Measurements from ENCODE around the gene TPRX1. TPM values are rescaled to one million over a fixed set of nuclear protein-coding genes. Genes with fewer than 3 reads are reported as not detected.
"Not testable (repeated sequence)": the region's sequence is repeated elsewhere in the genome, so short reads cannot be mapped to it uniquely, and the experiment has no call there.

The TPRX1 gene
- polyA plus RNA-seq, 2 donors = not detected

GRCh38 chr19:47764705-47765104, 39.6 kb downstream of the TPRX1 start:
- 77 to 81% methylated on average over 3 of the region's 3 CpGs for WGBS, 2 donors
- H3K27me3 ChIP-seq (ENCODE audit: control insufficient read depth in 1 of 2, insufficient read depth in 2 of 2, low read length in 2 of 2); H3K36me3 ChIP-seq (ENCODE audit: control insufficient read depth in 2 of 2, insufficient read depth in 2 of 2, low read length in 1 of 2); H3K4me3 ChIP-seq (ENCODE audit: low read depth in 1 of 2, low read length in 2 of 2); H3K4me1 ChIP-seq (ENCODE audit: control insufficient read depth in 2 of 2, insufficient read depth in 2 of 2, low read length in 1 of 2); H3K9me3 ChIP-seq (ENCODE audit: control insufficient read depth in 2 of 2, insufficient read depth in 1 of 2, low read depth in 1 of 2, low read length in 1 of 2); H3K27ac ChIP-seq (ENCODE audit: low read depth in 2 of 2, low read length in 1 of 2): not testable (repeated sequence)

- Histone ChIP-seq H3K36me3 (ENCODE audit: control insufficient read depth in 2 of 2, insufficient read depth in 2 of 2, low read length in 1 of 2) (peaks cover 0 to 3% of the 10 kb centered on the region in 2 donors), H3K4me3 (ENCODE audit: low read depth in 1 of 2, low read length in 2 of 2) (no peak overlapping the region), H3K4me1 (ENCODE audit: control insufficient read depth in 2 of 2, insufficient read depth in 2 of 2, low read length in 1 of 2) (no peaks in the 10 kb centered on the region), H3K27ac (ENCODE audit: low read depth in 2 of 2, low read length in 1 of 2) (no peak overlapping the region), H3K9me3 (ENCODE audit: control insufficient read depth in 2 of 2, insufficient read depth in 1 of 2, low read depth in 1 of 2, low read length in 1 of 2) (no peaks in the 10 kb centered on the region), H3K27me3 (ENCODE audit: control insufficient read depth in 1 of 2, insufficient read depth in 2 of 2, low read length in 2 of 2) (no peaks in the 10 kb centered on the region)
- 71 to 77% methylated on average over 18 of the region's 18 CpGs for WGBS, 2 donors
Observed at GRCh38 chr19:47762615-47763308, 41.6 kb downstream of the TPRX1 start.

DNA sequence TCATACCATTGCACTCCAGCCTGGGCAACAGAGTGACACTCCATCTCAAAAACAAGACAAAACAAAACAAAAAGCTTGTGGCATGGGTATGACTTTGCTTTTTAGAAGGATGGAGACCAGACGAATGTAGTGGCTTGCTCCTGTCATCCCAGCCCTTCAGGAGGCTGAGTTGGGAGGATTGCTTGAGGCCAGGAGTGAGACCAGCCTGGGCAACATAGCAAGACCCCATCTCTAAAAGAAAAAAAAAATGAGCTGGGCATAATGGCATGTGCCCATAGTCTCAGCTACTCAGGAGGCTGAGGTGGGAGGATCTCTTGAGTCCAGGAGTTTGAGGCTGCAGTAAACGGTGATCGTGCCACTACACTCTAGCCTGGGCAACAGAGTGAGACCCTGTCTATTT, 42.2 kb downstream of the TPRX1 start:
- H3K9me3 ChIP-seq (ENCODE audit: control insufficient read depth in 2 of 2, insufficient read depth in 1 of 2, low read depth in 1 of 2, low read length in 1 of 2) = no peaks in the 10 kb centered on the region
- 55 to 78% methylated on average over 2 to 3 of the region's 3 CpGs for WGBS, 2 donors
- no peak overlapping the region for H3K27ac ChIP-seq (ENCODE audit: low read depth in 2 of 2, low read length in 1 of 2)
- no peak overlapping the region for H3K4me3 ChIP-seq (ENCODE audit: low read depth in 1 of 2, low read length in 2 of 2)
- peaks cover 0 to 9% of the 10 kb centered on the region in 2 donors for H3K36me3 ChIP-seq (ENCODE audit: control insufficient read depth in 2 of 2, insufficient read depth in 2 of 2, low read length in 1 of 2)
- H3K27me3 ChIP-seq (ENCODE audit: control insufficient read depth in 1 of 2, insufficient read depth in 2 of 2, low read length in 2 of 2) = no peaks in the 10 kb centered on the region
- H3K4me1 ChIP-seq (ENCODE audit: control insufficient read depth in 2 of 2, insufficient read depth in 2 of 2, low read length in 1 of 2) = no peaks in the 10 kb centered on the region

- Histone ChIP-seq H3K4me3 (ENCODE audit: low read depth in 1 of 2, low read length in 2 of 2) (no peak overlapping the region), H3K4me1 (ENCODE audit: control insufficient read depth in 2 of 2, insufficient read depth in 2 of 2, low read length in 1 of 2) (no peaks in the 10 kb centered on the region), H3K27me3 (ENCODE audit: control insufficient read depth in 1 of 2, insufficient read depth in 2 of 2, low read length in 2 of 2) (no peaks in the 10 kb centered on the region), H3K36me3 (ENCODE audit: control insufficient read depth in 2 of 2, insufficient read depth in 2 of 2, low read length in 1 of 2) (peaks cover 5 to 15% of the 10 kb centered on the region in 2 donors), H3K9me3 (ENCODE audit: control insufficient read depth in 2 of 2, insufficient read depth in 1 of 2, low read depth in 1 of 2, low read length in 1 of 2) (no peaks in the 10 kb centered on the region), H3K27ac (ENCODE audit: low read depth in 2 of 2, low read length in 1 of 2) (no peak overlapping the region)
- WGBS, 2 donors = 51 to 61% methylated on average over 5 of the region's 5 CpGs
Observed at GRCh38 chr19:47761566-47761965, 42.8 kb downstream of the TPRX1 start.

- H3K9me3 ChIP-seq (ENCODE audit: control insufficient read depth in 2 of 2, insufficient read depth in 1 of 2, low read depth in 1 of 2, low read length in 1 of 2) = no peaks in the 10 kb centered on the region
- no peaks in the 10 kb centered on the region for H3K27me3 ChIP-seq (ENCODE audit: control insufficient read depth in 1 of 2, insufficient read depth in 2 of 2, low read length in 2 of 2)
- H3K4me1 ChIP-seq (ENCODE audit: control insufficient read depth in 2 of 2, insufficient read depth in 2 of 2, low read length in 1 of 2) = no peaks in the 10 kb centered on the region
- no peak overlapping the region for H3K4me3 ChIP-seq (ENCODE audit: low read depth in 1 of 2, low read length in 2 of 2)
- whole genome bisulfite sequencing, 2 donors = 75 to 81% methylated on average over 5 of the region's 5 CpGs
- H3K27ac ChIP-seq (ENCODE audit: low read depth in 2 of 2, low read length in 1 of 2) = no peak overlapping the region
- H3K36me3 ChIP-seq (ENCODE audit: control insufficient read depth in 2 of 2, insufficient read depth in 2 of 2, low read length in 1 of 2) = peaks cover 9 to 24% of the 10 kb centered on the region in 2 donors
Observed at GRCh38 chr19:47760632-47760999, 43.7 kb downstream of the TPRX1 start.

DNA sequence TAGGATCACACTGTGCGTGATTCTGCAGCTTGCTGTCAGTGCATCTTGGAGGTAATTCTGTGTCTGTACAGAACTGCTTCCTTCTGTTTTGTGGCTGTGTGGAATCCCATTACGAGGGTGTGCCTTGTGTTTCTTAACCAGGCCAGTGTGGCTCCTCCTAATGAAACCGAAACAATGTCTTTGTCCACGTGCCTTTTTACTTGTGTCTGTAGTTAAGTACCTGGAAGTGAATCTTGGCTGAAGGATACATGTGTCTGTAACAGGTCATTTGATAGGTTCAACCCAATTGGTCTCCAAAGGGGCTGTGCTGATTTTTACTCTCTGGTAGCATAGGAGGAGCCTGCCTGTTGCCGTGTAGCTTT, 45.9 kb downstream of the TPRX1 start:
- H3K4me3 ChIP-seq (ENCODE audit: low read depth in 1 of 2, low read length in 2 of 2) = no peak overlapping the region
- no peaks in the 10 kb centered on the region for H3K4me1 ChIP-seq (ENCODE audit: control insufficient read depth in 2 of 2, insufficient read depth in 2 of 2, low read length in 1 of 2)
- WGBS, 2 donors = 87 to 89% methylated on average over 5 of the region's 5 CpGs
- H3K27me3 ChIP-seq (ENCODE audit: control insufficient read depth in 1 of 2, insufficient read depth in 2 of 2, low read length in 2 of 2) = no peaks in the 10 kb centered on the region
- no peak overlapping the region for H3K27ac ChIP-seq (ENCODE audit: low read depth in 2 of 2, low read length in 1 of 2)
- peaks cover 13 to 42% of the 10 kb centered on the region in 2 donors for H3K36me3 ChIP-seq (ENCODE audit: control insufficient read depth in 2 of 2, insufficient read depth in 2 of 2, low read length in 1 of 2)
- H3K9me3 ChIP-seq (ENCODE audit: control insufficient read depth in 2 of 2, insufficient read depth in 1 of 2, low read depth in 1 of 2, low read length in 1 of 2) = no peaks in the 10 kb centered on the region

- 73 to 80% methylated on average over 14 of the region's 14 CpGs for WGBS, 2 donors
- Histone ChIP-seq H3K9me3 (ENCODE audit: control insufficient read depth in 2 of 2, insufficient read depth in 1 of 2, low read depth in 1 of 2, low read length in 1 of 2) (no peaks in the 10 kb centered on the region), H3K27me3 (ENCODE audit: control insufficient read depth in 1 of 2, insufficient read depth in 2 of 2, low read length in 2 of 2) (no peaks in the 10 kb centered on the region), H3K4me3 (ENCODE audit: low read depth in 1 of 2, low read length in 2 of 2) (no peak overlapping the region), H3K27ac (ENCODE audit: low read depth in 2 of 2, low read length in 1 of 2) (no peak overlapping the region), H3K36me3 (ENCODE audit: control insufficient read depth in 2 of 2, insufficient read depth in 2 of 2, low read length in 1 of 2) (peaks cover 18 to 48% of the 10 kb centered on the region in 2 donors), H3K4me1 (ENCODE audit: control insufficient read depth in 2 of 2, insufficient read depth in 2 of 2, low read length in 1 of 2) (no peaks in the 10 kb centered on the region)
Observed at GRCh38 chr19:47757617-47758442, 46.5 kb downstream of the TPRX1 start.

GRCh38 chr19:47756953-47757608, 47.3 kb downstream of the TPRX1 start:
- no peak overlapping the region for H3K4me3 ChIP-seq (ENCODE audit: low read depth in 1 of 2, low read length in 2 of 2)
- no peaks in the 10 kb centered on the region for H3K9me3 ChIP-seq (ENCODE audit: control insufficient read depth in 2 of 2, insufficient read depth in 1 of 2, low read depth in 1 of 2, low read length in 1 of 2)
- no peak overlapping the region for H3K27ac ChIP-seq (ENCODE audit: low read depth in 2 of 2, low read length in 1 of 2)
- no peaks in the 10 kb centered on the region for H3K4me1 ChIP-seq (ENCODE audit: control insufficient read depth in 2 of 2, insufficient read depth in 2 of 2, low read length in 1 of 2)
- WGBS, 2 donors = 80 to 92% methylated on average over 22 of the region's 22 CpGs
- peaks cover 25 to 55% of the 10 kb centered on the region in 2 donors for H3K36me3 ChIP-seq (ENCODE audit: control insufficient read depth in 2 of 2, insufficient read depth in 2 of 2, low read length in 1 of 2)
- H3K27me3 ChIP-seq (ENCODE audit: control insufficient read depth in 1 of 2, insufficient read depth in 2 of 2, low read length in 2 of 2) = no peaks in the 10 kb centered on the region

- Histone ChIP-seq H3K4me3 (ENCODE audit: low read depth in 1 of 2, low read length in 2 of 2) (no peak overlapping the region), H3K4me1 (ENCODE audit: control insufficient read depth in 2 of 2, insufficient read depth in 2 of 2, low read length in 1 of 2) (no peaks in the 10 kb centered on the region), H3K27me3 (ENCODE audit: control insufficient read depth in 1 of 2, insufficient read depth in 2 of 2, low read length in 2 of 2) (no peaks in the 10 kb centered on the region), H3K36me3 (ENCODE audit: control insufficient read depth in 2 of 2, insufficient read depth in 2 of 2, low read length in 1 of 2) (peaks cover 26 to 57% of the 10 kb centered on the region in 2 donors), H3K27ac (ENCODE audit: low read depth in 2 of 2, low read length in 1 of 2) (no peak overlapping the region), H3K9me3 (ENCODE audit: control insufficient read depth in 2 of 2, insufficient read depth in 1 of 2, low read depth in 1 of 2, low read length in 1 of 2) (no peaks in the 10 kb centered on the region)
- 90 to 94% methylated on average over 12 of the region's 12 CpGs for WGBS, 2 donors
Observed at GRCh38 chr19:47756627-47756929, 47.8 kb downstream of the TPRX1 start.

Measured in esophagus (tissue), 2 donors.